Esophagus mucosa (tissue), 1 donor: ENCODE data around the gene PXMP4. TPM values are rescaled to one million over a fixed set of nuclear protein-coding genes. Genes with fewer than 3 reads are reported as not detected.
A peak's percentile ranks its signal among the peaks of the same experiment; 100 is the strongest.

ENCODE experiments used
- ATAC-seq: fragments of 200-7000 bp; cut with Tn5 transposase; one replicate; pipeline ENCODE4 v1.9.1; 2020
- total RNA-seq: library from RNA; stranded (reverse); gene quantifications from one replicate; pipeline ENCODE4 v1.2.4, GENCODE V29; 2023
- donor health status: DM: yes; HTN: yes; CAD: no.

Gene PXMP4
- total RNA-seq, 1 donor from 2014 or later: 9.6 TPM

DNA sequence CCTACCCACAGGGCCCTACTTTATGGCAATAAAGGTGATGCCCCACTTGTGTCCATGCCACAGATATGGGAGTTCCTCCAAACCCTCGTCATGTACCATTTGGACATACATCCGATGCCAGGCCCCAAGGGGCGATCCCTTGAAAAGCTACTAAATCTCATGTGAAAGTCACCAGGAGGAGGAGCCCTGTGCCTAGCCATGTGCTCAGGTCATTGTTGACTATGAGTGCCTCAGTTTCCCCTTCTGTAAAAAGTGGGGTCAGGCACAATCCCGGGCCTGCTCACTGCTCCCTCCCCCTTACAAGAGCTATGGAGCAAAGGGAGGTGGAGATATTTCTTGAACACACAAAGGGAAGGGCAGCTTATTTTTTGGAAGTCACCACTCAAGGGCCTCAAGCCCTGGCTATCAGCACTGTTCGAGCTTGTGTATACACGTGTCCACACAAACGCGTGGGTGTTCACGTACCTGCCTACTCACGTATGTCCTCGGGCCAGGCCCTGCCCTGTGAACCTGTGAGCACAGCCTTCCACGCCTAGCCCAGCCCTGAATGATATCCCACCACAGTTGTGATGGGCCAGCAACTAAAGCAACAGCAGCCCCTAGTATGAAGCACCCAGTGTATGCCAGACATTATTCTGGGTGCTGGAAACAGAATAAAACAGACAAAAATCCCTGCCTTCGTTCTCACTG is 51.5 kb downstream of the PXMP4 start:
- ATAC-seq: no peak

DNA sequence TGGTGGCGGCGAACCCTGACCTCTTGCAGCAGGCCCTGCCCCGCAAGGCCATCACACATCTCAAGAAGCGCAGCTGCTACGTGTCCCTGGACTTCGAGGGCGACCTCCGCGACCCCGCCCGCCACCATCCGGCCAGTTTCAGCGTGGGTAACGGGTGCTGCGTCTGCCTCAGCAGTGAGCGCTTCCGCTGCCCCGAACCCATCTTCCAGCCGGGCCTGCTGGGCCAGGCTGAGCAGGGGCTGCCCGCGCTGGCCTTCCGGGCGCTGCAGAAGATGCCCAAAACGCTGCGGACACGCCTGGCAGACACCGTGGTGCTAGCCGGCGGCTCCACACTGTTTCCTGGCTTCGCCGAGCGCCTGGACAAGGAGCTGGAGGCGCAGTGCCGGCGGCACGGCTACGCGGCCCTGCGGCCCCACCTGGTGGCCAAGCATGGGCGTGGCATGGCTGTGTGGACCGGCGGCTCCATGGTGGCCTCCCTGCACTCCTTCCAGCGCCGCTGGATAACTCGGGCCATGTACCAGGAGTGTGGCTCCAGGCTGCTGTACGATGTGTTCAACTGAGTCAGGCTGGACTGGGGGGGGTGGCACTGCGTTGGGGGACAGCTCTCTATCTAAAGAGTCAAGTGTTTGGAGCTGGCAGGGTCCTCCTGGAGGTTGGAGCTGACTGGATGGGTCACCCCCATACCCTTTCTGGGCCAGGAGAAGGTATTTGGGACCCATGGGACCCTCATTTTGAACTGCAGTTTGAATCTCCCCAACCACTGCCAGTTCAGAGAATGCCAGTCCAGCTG is 52.2 kb downstream of the PXMP4 start:
- peak; percentile 67 for ATAC-seq

DNA sequence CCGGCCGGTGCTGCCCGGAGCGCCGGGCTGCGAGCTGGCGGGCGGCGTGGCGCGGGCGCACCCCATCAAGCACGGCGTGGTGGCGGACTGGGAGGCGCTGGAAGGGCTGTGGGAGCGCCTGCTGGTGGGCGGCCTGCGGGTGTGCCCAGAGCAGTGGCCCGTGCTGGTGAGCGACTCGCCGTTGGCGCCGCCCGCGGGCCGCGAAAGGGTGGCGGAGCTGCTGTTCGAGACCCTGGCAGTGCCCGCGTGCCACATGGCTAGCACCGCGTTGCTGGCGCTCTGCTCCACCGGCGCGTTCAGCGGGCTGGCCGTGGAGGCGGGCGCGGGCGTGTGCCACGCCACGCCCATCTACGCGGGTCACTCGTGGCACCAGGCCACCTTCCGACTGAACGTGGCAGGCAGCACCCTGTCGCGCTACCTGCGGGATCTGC is 52.9 kb downstream of the PXMP4 start:
- peak; percentile 42 for ATAC-seq

DNA sequence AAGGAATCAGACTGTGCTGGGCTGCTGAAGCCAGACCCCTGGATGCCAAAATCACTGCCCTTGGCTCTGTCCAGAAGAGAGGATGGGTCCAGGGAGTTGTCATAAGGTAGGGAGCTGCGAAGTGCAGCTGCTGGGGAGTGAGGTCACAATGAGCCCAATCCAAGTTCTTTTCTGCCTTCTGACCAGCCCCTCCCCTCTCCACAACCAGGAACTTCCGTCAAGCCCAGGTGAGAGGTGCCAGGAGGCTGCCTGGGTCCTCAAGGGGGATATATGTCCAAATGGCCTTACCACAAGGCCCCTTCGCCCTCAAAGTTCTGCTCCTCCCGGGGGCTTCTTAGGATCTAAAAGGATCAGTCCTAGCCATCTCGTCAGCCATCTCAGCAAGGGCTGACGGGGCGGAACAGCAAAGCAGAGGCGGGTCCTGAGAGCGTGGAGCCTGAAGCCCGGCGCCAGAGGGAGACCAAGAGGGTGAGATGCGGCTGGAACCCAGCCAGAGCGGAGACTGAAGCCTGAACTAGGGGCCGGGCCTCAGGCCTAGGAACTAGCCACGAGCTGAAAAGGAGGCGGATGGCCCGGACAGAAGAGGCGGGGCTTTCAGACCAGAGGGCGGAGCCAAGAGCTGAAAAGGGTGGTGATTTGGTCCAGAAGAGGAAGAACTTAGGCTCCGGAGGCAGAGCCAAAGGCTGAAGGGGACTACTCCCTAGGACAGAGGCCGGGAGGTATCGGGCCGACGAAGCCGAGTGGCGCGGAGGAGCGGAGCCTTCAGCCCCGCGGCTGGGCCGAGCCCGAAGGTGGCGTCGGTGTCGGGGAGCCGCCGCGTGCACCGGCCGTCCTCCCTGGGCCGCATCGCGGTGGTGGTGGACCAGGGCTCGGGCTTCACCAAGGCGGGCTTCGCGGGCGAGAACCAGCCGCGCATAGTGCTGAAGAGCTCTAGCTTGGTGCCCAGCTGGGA is 53.5 kb downstream of the PXMP4 start, which contains the start of gene ACTL10:
Gene ACTL10, plus strand, starts transcription at position 651 of the 952 bp plus-strand sequence. CDS start 555 bp downstream, outside the sequence.
- ATAC-seq: peak; percentile 70

DNA sequence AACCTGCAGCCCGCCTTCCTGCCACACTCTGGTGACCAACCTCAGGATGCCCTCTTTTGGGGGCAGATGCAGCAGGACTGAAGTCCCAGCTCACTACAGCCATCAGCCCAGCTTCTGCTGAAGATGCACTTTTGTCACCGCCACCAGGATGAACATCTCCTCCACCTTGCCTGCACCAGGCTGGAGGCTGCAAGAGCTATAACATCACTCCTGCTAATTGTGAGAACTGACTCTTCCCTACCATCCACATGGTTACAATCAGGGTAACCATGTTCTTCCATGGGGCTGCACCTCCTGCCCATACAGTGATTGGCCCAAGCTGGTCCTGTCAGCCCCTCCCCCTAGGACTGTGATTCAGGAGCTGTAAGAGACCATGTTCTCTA is 55.4 kb downstream of the PXMP4 start:
- ATAC-seq: no peak

DNA sequence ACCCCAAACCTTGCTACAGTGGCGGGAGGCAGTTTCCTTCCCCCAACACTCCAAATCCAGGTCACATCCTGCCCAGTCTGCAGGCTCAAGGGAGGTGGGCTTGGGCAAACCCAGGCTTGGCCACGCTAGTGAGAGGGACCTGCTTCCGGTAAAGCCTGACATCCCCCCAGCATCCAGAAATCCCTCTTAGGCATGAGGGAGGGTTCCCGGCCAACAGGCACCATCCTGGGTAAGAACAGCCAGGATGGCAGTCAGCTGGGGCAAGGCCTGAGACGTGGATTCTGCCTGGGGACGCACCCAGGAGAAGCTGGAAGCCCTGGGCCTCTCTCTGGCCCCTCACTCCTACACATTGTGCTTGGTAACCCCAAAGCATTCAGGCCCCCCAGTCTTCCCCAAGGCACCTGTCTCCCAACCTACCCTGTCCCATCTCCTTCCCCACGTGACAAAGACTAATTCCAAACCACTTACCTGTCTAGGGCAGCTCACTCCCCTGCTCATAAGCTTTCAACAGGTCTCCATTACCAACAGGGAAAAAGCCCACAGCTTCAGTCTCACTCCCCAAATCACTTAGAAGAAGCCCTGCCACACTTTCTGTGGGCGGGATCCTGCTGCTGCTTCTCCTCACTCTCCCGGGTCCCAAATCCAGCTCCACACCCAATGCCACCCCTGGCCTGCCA is 55.9 kb downstream of the PXMP4 start:
- ATAC-seq: no peak

DNA sequence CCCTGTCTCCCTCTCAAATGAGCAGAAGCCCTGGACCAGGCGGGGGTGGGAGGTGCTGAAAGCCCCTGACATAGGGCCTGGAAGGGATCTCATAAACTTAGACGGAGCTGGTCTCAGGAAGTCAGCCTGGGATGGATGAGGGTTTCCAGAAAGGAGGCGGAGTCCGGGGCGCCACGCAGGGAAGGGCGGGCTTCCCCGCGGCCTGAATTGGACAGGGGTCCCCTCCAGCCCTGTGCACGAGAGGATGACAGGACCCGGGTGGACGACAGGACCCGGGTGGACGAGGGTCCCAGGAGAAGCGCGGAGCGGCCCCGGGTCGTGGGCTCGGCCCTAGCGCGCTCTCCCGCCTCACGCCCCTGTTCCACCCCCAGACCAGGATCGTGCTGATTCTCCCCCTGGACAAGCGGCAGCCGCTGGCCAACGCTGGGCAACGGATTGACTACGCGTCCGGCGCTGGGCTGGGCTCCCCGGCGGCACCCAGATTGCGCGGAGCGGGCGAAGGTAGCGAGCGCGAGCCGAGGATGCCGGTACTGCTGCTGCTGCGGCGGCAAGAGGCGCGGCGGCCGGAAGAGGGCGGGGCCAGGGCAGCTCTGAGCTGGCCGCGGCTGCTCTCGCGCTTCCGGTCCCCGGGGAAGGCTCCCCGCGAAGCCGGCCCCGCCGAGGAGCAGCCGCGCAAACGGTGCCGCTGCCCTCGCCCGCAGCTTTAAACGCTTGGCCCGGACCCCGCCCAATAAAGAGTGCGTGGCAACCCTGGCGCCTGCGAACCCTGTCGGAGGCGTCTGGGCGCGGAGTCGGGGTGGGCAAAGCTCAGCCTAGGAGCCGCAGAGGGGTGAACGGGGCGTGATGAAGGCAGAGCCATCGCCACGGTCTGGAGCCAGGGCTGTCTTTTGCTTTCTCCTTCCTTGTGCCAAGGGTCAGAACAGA is 56.7 kb downstream of the PXMP4 start:
- peak; percentile 64 for ATAC-seq

DNA sequence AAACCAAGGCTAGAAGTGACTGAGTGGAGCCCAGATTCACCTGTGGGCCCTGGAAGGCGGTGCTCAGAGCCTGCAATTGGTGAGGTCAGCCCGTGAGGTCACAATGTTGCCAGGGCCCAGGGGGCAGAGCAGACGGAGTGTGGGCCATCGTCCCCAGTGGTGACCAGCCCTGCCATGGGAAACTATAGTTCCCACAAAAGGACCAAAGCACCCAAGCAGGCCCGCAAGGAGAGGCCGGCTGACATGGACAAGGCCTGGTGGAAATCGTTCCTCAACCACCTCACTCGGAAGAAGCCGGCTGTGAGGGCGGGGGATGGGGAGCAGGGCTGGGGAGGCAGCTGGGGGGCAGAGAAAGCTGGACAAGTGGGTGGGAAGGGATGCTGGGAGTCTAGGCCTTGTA is 57.9 kb downstream of the PXMP4 start, which contains the start of gene C20orf144:
Gene C20orf144, plus strand, starts transcription at position 156 of the 400 bp plus-strand sequence. Its CDS starts 19 bp downstream, at position 175.
- no peak for ATAC-seq

DNA sequence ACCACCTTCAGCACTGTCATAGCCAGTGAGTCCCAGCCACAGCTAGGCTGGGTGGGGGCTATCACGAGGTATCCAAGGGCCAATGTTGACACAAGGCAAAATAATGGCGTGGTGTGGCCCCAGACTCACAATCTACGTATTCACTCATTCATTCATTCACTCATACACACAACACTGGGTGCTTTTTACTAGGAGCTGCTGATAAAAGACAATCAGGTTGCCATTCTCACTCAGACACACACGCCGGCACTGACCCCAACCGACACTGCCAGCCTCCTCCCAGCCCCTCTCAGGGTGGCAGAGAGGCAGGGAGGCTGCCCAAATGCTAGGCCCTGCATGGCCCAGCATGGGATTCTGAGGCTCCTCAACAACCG is 59.4 kb downstream of the PXMP4 start:
- no peak for ATAC-seq

DNA sequence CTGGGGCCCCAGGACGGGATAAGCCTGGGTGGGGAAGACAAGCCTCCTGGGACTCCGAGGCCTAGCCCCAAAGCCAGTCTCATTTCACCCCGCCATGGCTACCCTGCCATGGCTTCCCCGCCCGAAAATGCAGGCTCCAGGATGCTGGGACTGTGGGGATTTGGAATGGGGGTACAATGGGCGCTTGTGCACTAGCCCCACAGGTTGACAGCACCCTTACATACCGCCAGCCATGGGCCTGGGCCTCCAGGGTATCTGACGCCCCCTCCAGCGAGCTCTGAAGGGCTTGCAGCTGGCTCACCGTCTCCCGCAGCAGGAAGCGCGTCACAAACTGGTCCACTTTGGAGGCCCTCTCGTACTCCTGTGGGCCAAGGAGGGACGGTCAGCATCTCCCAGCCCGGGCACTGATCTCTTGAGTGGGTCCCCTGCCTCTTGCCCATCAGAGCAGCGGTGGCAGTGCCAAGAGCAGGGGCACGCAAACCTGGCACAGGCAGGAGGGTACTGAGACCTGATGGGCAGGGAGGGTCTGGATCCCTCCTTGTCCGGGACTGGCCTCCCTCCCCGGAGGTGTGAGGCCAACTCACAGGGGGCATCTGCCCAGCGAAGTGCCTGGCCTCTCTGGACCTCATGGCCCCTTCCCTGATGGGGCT is 60.0 kb downstream of the PXMP4 start:
- ATAC-seq: no peak

DNA sequence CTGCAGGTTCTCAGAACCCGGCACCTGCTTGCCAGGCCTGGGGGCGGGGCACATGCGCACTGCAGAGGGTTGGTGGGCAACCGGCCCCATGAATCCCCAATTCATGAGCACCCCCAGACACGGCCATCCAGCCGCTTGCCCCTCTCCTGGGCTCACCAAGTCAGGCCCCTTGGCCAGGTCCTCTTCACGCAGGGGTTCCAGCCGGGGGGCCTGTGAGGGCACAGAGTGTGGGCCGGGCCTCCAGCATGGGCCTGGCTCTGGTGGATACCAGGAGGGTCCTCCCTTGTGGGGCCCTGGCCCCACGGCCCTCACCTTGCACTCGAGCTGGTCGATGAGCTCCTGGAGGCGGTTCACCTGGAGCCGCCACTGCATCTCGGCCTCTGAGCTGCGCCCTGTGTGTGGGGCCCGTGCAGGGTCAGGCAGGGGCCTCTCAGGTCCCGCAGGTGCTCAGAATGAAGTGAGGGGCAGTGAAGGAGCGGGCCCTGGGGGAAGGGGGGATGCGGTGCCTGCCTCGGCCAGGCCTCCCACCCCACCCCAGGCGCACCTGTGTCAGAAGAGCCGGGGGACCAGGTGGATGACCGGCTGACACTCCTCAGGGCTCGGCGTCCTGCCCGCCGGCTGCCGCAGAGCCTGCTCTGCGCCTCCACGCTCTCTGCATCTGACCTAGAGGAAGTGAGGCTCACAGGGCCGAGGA is 60.6 kb downstream of the PXMP4 start:
- no peak for ATAC-seq

DNA sequence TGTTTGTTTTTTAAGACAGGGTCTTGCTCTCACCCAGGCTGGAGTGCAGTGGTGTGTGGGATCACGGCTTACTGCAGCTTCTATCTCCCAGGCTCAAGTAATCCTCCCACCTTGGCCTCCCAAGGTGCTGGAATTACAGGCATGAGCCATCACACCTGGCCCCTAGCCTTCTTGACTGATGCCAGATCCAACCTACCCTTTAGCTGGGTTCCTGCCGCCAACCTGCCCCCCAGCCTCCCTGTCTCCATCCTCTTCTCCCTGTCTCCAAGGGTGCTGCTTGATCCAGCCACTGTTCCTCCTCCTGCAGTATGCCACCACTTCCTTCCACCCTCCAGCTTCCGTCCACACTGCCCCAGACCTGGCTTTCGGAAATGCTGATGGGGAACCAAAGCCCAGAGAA is 61.2 kb downstream of the PXMP4 start:
- no peak for ATAC-seq

DNA sequence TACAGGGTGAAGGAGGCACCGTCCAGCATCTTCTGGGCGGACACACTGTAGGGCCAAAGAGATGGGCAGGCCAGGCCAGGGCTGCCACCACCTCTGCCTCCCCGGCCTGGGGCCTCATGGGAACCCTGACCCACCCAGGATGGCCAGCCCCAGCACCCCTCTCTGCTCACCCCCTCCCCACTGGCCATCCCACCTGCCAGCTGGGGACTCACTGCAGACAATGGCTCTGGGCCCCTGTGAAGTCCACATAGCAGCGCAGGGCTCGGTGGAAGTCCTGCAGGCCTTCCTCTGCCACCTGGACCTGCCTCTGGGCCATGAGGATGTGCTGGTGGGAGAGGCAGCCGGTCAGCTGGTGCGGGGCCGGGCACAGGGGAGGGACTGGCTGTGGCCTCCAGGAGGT is 61.6 kb downstream of the PXMP4 start:
- no peak for ATAC-seq

DNA sequence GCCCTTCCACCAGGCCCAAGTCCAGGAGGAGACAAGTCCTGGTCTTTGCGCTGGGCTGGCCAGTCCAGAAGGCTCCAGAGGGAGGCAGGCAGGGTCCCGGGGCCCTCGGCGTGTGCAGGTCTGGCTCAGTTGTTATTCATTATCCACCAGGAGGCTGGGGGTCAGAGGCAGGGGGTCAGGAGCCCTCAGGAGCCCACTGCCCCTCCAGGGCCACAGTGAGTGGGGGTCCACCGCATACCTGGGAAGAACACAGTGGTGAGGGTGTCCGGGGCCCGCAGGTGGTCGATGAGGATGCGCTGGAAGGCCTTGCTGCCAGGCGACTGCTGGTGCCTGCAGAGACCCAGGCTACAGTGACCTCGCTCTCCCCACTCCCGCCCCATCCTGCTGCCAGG is 62.4 kb downstream of the PXMP4 start:
- no peak for ATAC-seq

DNA sequence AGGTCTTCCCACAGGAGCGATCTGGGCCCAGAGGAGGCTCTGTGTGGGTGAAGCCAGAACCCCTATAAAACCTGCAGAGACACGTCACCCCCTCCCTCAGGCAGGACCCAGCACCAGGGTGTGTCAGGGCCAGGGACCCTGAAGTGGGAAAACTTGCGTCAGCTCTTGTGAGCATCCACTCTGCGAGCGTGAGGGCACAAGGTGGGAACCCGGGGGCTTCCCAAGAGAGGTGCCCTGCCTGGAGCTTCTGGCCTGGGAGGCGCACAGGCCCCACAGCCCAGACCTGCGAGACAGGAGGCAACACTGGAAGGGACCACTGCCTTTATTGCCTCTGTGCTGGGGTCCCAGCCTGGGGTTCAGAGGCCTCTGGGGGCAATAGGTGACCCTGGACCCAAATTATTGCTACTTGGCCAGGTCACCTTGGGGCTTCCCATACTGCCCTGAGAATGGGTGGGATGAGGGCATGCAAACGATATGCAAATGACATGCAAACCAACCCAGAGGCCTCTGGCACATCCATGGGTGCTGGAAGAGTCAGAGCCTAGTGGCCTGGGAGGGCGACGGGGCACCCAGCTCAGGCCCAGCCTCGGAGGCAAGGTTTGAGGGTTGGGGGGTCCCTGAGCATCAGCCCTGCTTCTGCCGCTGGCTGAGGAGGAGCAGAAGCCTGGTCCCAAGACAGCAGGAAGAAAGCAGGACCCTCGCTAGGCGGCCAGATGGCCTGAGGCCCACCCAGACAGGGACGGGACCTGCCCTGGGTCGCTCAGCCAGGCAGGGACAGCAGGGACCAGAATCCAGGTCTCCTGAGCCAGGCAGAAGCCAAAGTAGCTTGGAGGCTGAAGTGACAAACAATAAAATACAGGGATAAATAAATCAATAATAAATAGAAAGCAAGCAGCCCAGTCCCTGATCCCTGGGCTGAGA is 63.1 kb downstream of the PXMP4 start:
- ATAC-seq: no peak

DNA sequence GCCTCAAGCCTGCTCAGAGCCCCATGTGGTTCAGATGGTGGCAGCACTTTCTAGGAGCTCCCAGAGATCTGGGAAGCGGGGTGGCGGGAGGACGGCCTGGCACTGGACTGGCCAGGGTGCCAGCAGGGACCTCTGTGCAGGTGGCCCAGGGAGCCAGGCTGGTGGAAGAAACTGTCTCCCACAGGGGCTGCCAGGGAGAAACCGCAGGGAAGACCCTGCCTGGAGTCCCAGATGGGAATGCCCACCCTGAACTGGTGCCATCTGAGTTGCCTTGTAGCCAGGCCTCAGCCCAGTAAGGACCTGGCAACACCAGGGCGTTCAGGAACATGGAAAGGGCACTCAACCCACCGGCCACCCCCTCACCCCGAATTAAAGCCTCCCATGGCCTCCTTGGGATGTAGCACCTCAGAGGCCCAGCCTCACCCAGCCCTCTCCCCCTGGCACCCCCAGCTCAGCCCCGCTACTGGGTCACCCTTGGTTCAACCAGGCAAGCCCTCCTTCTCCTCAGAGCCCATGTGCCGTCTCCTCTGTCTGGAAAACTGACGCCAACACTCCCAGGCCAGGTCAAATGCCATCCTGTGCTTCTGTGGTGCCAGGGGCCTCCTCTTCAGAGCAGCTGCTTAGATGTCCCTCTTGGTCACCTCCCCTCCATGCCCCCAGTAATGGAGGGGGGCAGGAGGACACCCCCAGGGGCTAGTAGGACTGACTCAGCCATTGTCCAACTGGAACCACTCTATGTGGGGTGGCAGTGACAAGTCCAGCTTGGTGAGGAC is 63.9 kb downstream of the PXMP4 start:
- no peak for ATAC-seq

DNA sequence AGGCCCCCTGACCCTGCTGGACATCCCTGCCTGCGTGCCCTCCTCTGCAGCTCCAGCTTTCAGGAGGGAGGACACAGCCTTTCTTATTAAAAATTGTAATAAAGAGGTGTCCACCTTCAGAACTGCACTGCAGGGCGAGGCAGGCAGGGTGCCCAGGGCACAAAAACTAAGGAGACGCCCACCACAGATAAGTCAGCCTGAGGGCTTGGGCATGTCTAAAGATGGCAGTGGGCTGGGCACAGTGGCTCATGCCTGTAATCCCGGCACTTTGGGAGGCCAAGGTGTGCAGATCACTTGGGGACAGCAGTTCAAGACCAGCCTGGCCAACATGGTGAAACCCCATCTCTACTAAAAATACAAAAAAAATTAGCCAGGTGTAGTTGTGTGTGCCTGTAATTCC is 64.9 kb downstream of the PXMP4 start:
- ATAC-seq: no peak

DNA sequence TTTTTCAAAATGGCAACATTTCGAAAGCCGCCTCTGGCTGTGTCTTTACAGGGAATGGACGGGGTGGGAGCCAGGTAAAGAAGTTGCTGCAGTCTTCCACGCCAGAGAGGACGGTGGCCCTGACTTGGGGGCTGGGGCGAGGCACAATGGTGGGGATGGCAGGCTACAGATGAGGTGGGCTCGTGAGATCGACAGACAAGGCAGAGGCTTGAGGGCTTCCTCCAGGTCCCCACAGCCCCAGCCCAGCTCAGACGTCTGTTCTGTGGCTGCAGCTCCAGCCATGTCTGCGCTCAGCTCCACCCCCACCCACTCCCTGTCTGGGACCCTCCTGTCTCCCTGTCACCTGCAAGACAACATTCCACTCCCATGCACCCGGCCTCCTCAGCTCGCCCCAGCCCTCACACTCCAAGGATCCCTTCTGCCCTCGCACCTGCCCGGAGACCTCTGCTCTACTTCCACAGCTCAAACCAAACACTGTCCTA is 65.4 kb downstream of the PXMP4 start:
- no peak for ATAC-seq
